ENCODE results near the gene CD3G. TPM values are rescaled to one million over a fixed set of nuclear protein-coding genes. Genes with fewer than 3 reads are reported as not detected.

Gene CD3G
- total and polyA plus RNA-seq, 2 donors (not counting 1 experiment from before 2014, with no cell fraction given), result 0.34 to 0.76 TPM

GRCh38 chr11:118340449-118340848, 3.7 kb upstream of the CD3G start:
- peaks cover 9 to 11% of the 10 kb centered on the region in 2 donors for H3K4me1 ChIP-seq (ENCODE audit: control insufficient read depth in 2 of 2, insufficient read depth in 2 of 2, low read length in 2 of 2)

GRCh38 chr11:118341261-118341660, 2.9 kb upstream of the CD3G start:
- peaks cover 12% of the 10 kb centered on the region for H3K4me1 Mint-ChIP-seq
- POLR2A ChIA-PET, result interaction anchor here (0.7 kb wide), 1 partner anchor 1031 kb away, joined by 3 read pairs; no protein-coding TSS in a partner anchor

More at GRCh38 chr11:118340449-118340848, 3.7 kb upstream of the CD3G start:
- no peaks in the 10 kb centered on the region for H4K20me1 ChIP-seq (ENCODE audit: control insufficient read depth, insufficient read depth, low read length, poor library complexity, severe bottlenecking)
- no peak overlapping the region for H3K27ac Mint-ChIP-seq
- H3K79me2 ChIP-seq (ENCODE audit: control insufficient read depth, insufficient read depth, low read length), result no peaks in the 10 kb centered on the region
- H3K4me1 Mint-ChIP-seq, result peaks cover 12% of the 10 kb centered on the region
- ChIA-PET POLR2A (no interaction called here), CTCF (interaction anchor here (0.9 to 1.3 kb wide), 3 partner anchors 11 to 142 kb away, joined by 3 read pairs; no protein-coding TSS in a partner anchor)
- H3K9me3 ChIP-seq (ENCODE audit: control extremely low read depth in 1 of 3, control insufficient read depth in 2 of 3, insufficient read depth in 1 of 3, low read length in 2 of 3), result no peaks in the 10 kb centered on the region
- H3K4me3 ChIP-seq (ENCODE audit: control extremely low read depth in 1 of 5, extremely low read depth in 1 of 5, insufficient read depth in 1 of 5, low read depth in 2 of 5, low read length in 4 of 5), result no peak overlapping the region
- H3K36me3 ChIP-seq (replicated peaks in 1 of 2; ENCODE audit: control extremely low read depth in 1 of 2, control insufficient read depth in 1 of 2, extremely low read depth in 1 of 2, insufficient read depth in 2 of 2, low read length in 1 of 2), result no peaks in the 10 kb centered on the region
- TF ChIP-seq, protein P1, sequence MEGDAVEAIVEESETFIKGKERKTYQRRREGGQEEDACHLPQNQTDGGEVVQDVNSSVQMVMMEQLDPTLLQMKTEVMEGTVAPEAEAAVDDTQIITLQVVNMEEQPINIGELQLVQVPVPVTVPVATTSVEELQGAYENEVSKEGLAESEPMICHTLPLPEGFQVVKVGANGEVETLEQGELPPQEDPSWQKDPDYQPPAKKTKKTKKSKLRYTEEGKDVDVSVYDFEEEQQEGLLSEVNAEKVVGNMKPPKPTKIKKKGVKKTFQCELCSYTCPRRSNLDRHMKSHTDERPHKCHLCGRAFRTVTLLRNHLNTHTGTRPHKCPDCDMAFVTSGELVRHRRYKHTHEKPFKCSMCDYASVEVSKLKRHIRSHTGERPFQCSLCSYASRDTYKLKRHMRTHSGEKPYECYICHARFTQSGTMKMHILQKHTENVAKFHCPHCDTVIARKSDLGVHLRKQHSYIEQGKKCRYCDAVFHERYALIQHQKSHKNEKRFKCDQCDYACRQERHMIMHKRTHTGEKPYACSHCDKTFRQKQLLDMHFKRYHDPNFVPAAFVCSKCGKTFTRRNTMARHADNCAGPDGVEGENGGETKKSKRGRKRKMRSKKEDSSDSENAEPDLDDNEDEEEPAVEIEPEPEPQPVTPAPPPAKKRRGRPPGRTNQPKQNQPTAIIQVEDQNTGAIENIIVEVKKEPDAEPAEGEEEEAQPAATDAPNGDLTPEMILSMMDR (IDR thresholded peaks at IDR 0.05), result no peak
- TF ChIP-seq EZH2 (IDR thresholded peaks at IDR 0.05; ENCODE audit: borderline replicate concordance, insufficient read depth, low read depth, low read length, poor library complexity, severe bottlenecking), result no peak
- ATAC-seq (ENCODE audit: low read depth) (no peak), DNase-seq (no peak)
- H3K9me3 Mint-ChIP-seq (ENCODE audit: insufficient read depth), result no peaks in the 10 kb centered on the region
- intact Hi-C loops (cut with micrococcal nuclease), result no loop called here
- H3K27me3 Mint-ChIP-seq, result peaks cover 3% of the 10 kb centered on the region
- H3K4me3 Mint-ChIP-seq, result no peak overlapping the region
- no peak overlapping the region for H3K27ac ChIP-seq (ENCODE audit: low read length in 2 of 2)
- peaks cover 0 to 4% (median 0%) of the 10 kb centered on the region in 4 experiments for H3K27me3 ChIP-seq (replicated peaks in 1 of 4; ENCODE audit: control extremely low read depth in 1 of 4, control insufficient read depth in 3 of 4, insufficient read depth in 4 of 4, low read length in 3 of 4)
- no peak overlapping the region for H2AFZ ChIP-seq (ENCODE audit: insufficient read depth, low read depth, low read length, poor library complexity, severe bottlenecking)
- no peak overlapping the region for H3K9ac ChIP-seq (ENCODE audit: low read length)
- no CpG with 5 or more reads among the region's 3 CpGs for WGBS (ENCODE audit: insufficient coverage)
- no peak overlapping the region for H3K4me2 ChIP-seq (replicated peaks; ENCODE audit: low read depth, low read length, poor library complexity, severe bottlenecking)

More at GRCh38 chr11:118341261-118341660, 2.9 kb upstream of the CD3G start:
- Histone ChIP-seq H3K4me3 (ENCODE audit: control extremely low read depth in 1 of 5, extremely low read depth in 1 of 5, insufficient read depth in 1 of 5, low read depth in 2 of 5, low read length in 4 of 5) (no peak overlapping the region), H3K27ac (ENCODE audit: low read length in 2 of 2) (no peak overlapping the region), H3K4me2 (replicated peaks; ENCODE audit: low read depth, low read length, poor library complexity, severe bottlenecking) (no peak overlapping the region), H3K9ac (ENCODE audit: low read length) (no peak overlapping the region), H3K9me3 (ENCODE audit: control extremely low read depth in 1 of 3, control insufficient read depth in 2 of 3, insufficient read depth in 1 of 3, low read length in 2 of 3) (no peaks in the 10 kb centered on the region), H3K4me1 (ENCODE audit: control insufficient read depth in 2 of 2, insufficient read depth in 2 of 2, low read length in 2 of 2) (peaks cover 9 to 11% of the 10 kb centered on the region in 2 donors), H3K79me2 (ENCODE audit: control insufficient read depth, insufficient read depth, low read length) (no peaks in the 10 kb centered on the region), H4K20me1 (ENCODE audit: control insufficient read depth, insufficient read depth, low read length, poor library complexity, severe bottlenecking) (no peaks in the 10 kb centered on the region), H3K27me3 (replicated peaks in 1 of 4; ENCODE audit: control extremely low read depth in 1 of 4, control insufficient read depth in 3 of 4, insufficient read depth in 4 of 4, low read length in 3 of 4) (peaks cover 0 to 4% (median 0%) of the 10 kb centered on the region in 4 experiments), H2AFZ (ENCODE audit: insufficient read depth, low read depth, low read length, poor library complexity, severe bottlenecking) (no peak overlapping the region), H3K36me3 (replicated peaks in 1 of 2; ENCODE audit: control extremely low read depth in 1 of 2, control insufficient read depth in 1 of 2, extremely low read depth in 1 of 2, insufficient read depth in 2 of 2, low read length in 1 of 2) (no peaks in the 10 kb centered on the region)
- no peak for DNase-seq
- H3K4me3 Mint-ChIP-seq, result no peak overlapping the region
- intact Hi-C loops (cut with micrococcal nuclease), result no loop called here
- H3K9me3 Mint-ChIP-seq (ENCODE audit: insufficient read depth), result no peaks in the 10 kb centered on the region
- ATAC-seq (ENCODE audit: low read depth), result no peak
- CTCF ChIA-PET, result interaction anchor here (0.7 to 1.3 kb wide), 2 partner anchors 10 to 142 kb away, joined by 3 to 5 read pairs; no protein-coding TSS in a partner anchor
- H3K27ac Mint-ChIP-seq, result no peak overlapping the region
- H3K27me3 Mint-ChIP-seq, result peaks cover 7% of the 10 kb centered on the region
- WGBS (ENCODE audit: insufficient coverage), result 97% methylated on average over 3 of the region's 3 CpGs
- TF ChIP-seq, protein P1 (IDR thresholded peaks at IDR 0.05), result no peak
- TF ChIP-seq EZH2 (IDR thresholded peaks at IDR 0.05; ENCODE audit: borderline replicate concordance, insufficient read depth, low read depth, low read length, poor library complexity, severe bottlenecking), result no peak

Data from B cell (primary cell).